Fibroblast of lung (primary cell): ENCODE data around the gene AGTPBP1.

Source experiments
- EZH2 ChIP-seq: IDR thresholded peaks from 2 replicates; pipeline ENCODE4 v1.5.1; 2012; ENCODE audit warnings: low read length, control low read depth, mild to moderate bottlenecking; ENCODE audit errors: missing control alignments
- TF ChIP-seq, protein P1 (sequence below), 2 donors: IDR thresholded peaks in 1 of 2; conservative IDR thresholded peaks in 1 of 2; 1 replicate in 1 of 2; 2 replicates in 1 of 2; pipeline ENCODE4 v1.5.1; 2011 to 2012; ENCODE audit warnings: low read length in 2 of 2, control low read depth in 1 of 2, inconsistent platforms in 1 of 2, low read depth in 1 of 2, mild to moderate bottlenecking in 1 of 2

DNA sequence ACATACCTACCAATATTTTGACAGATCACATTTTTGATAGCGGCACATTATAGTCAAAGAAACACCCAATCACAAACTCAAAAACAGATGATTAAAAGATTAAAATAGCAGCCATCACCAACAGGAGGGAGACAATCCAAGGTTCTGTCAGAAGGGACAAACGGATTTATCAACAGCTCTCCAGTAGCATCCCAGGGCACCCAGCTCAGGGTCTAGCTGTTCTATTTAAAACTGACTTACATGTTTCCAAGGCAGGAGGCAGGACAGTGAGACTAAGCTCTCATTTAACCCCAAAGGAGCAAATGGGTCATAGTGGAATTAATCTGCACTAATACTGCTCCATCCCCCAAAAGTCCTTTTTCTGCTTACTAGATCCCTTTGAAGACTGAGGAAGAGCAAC is 3.2 kb downstream of the AGTPBP1 start:
- no peak for TF ChIP-seq EZH2
- TF ChIP-seq, protein P1, sequence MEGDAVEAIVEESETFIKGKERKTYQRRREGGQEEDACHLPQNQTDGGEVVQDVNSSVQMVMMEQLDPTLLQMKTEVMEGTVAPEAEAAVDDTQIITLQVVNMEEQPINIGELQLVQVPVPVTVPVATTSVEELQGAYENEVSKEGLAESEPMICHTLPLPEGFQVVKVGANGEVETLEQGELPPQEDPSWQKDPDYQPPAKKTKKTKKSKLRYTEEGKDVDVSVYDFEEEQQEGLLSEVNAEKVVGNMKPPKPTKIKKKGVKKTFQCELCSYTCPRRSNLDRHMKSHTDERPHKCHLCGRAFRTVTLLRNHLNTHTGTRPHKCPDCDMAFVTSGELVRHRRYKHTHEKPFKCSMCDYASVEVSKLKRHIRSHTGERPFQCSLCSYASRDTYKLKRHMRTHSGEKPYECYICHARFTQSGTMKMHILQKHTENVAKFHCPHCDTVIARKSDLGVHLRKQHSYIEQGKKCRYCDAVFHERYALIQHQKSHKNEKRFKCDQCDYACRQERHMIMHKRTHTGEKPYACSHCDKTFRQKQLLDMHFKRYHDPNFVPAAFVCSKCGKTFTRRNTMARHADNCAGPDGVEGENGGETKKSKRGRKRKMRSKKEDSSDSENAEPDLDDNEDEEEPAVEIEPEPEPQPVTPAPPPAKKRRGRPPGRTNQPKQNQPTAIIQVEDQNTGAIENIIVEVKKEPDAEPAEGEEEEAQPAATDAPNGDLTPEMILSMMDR (conservative IDR thresholded peaks at IDR 0.05 in 1 of 2, IDR thresholded peaks at IDR 0.05 in 1 of 2; ENCODE audit: low read depth in 1 of 2, low read length in 2 of 2) = no peak
